Measurements from ENCODE around the gene RGS10. TPM values are rescaled to one million over a fixed set of nuclear protein-coding genes. Genes with fewer than 3 reads are reported as not detected.

Gene RGS10
- total RNA-seq, 3 donors from 2014 or later, result 34.0 to 39.2 (median 36.4) TPM

DNA sequence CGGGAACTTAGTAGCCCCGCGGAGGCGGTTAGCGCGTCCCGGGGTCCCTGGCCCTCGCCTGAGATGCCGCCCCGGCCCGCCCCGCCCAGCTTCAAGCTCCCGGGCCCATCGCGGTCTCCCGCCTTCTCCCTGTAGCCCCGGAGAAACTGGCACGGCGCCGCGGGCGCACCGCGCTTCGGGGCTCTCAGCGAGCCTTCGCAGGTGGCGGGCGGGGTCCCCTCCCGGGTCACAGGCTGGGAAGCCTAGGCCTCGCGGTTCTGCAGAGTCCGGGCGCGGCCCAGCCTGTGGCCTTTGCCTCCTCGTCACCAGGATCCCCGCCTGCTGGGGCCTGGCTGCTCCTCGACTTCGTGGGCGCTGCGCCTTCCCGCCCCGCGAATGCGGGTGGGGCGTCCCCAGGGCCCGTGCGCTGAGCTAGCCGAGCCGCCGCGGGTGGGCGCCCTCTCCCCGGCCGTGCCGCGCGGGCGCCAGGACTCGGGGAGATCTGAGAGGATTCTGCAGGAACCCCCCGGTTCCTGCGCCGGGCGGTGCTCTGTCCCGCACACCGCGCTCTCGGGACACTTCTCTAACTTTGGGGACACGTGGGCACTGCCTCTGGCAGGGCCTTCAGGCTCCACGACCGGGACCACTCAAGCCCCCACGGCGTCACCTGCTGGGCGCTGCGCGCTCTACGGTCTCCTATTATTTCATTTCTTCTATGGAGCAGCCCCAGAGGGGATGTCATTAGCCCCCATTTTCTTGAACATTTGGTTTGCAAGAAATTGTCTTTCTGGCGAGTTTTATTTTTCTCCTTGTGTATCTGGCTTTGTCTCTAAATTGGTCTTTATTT, 682 bp upstream of the RGS10 start:
- TF ChIP-seq POLR2AphosphoS5 (IDR thresholded peaks at IDR 0.05) (no peak), POLR2A (IDR thresholded peaks at IDR 0.05) (no peak)
- TF ChIP-seq, protein P1, sequence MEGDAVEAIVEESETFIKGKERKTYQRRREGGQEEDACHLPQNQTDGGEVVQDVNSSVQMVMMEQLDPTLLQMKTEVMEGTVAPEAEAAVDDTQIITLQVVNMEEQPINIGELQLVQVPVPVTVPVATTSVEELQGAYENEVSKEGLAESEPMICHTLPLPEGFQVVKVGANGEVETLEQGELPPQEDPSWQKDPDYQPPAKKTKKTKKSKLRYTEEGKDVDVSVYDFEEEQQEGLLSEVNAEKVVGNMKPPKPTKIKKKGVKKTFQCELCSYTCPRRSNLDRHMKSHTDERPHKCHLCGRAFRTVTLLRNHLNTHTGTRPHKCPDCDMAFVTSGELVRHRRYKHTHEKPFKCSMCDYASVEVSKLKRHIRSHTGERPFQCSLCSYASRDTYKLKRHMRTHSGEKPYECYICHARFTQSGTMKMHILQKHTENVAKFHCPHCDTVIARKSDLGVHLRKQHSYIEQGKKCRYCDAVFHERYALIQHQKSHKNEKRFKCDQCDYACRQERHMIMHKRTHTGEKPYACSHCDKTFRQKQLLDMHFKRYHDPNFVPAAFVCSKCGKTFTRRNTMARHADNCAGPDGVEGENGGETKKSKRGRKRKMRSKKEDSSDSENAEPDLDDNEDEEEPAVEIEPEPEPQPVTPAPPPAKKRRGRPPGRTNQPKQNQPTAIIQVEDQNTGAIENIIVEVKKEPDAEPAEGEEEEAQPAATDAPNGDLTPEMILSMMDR (IDR thresholded peaks at IDR 0.05), result no peak
- Histone ChIP-seq H3K27ac (peak overlapping the region; percentile 50 to 75), H3K36me3 (no peaks in the 10 kb centered on the region), H3K9me3 (no peaks in the 10 kb centered on the region), H3K27me3 (no peaks in the 10 kb centered on the region), H3K4me3 (peak overlapping the region; percentile 75 to 93 (median 76)), H3K4me1 (no peaks in the 10 kb centered on the region)
- intact Hi-C loops (cut with DNase I; ENCODE audit: low total_unique reads), result no loop called here
- DNase-seq (ENCODE audit: low spot score in 2 of 2), result no peak

DNA sequence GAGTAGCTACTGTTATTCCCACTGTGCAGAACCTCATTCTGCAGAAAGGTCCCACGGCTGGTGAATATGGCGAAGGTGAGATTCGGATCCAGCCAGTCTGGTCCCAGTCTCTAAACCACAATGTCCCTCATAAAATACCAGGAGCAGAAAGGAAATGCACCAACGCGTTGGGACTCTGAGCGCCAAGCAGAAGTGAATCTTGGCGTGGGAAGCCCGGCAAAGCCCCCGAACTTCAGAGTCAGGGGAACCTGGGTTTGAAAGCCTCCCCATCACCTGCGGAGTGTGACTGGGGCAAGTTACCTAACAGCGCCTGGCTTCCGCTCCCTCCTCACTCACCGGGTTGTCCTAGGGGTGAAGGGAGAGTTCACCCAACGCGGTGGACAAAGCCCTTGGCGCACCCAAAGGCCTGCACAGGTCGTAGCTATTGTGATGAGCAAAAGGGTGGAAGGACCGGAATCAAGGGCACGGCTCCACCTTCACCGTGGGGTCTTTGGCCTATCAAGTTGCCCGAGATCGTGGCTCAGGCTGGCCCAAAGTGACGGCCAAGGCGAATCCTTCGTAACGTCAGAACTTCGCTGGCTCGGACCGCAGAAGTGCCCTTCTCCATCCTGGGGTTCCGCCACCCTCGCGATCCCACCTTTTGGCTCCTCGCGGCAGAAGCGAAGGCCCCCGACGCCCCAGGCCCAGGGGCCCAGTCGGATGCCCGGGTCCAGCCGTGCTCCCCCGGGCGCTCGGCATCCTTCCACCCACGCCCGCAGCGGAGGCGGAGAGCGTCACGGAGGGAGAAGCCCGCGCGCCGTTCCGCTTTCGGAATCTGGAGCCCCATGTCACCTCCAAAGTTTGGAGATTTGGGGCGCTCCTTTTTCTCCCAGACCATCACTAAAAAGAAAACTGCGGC, 811 bp downstream of the RGS10 start:
- Histone ChIP-seq H3K36me3 (no peaks in the 10 kb centered on the region), H3K9me3 (no peaks in the 10 kb centered on the region), H3K27me3 (no peaks in the 10 kb centered on the region), H3K4me3 (peak overlapping the region; percentile 75 to 93 (median 76)), H3K4me1 (no peaks in the 10 kb centered on the region), H3K27ac (peak overlapping the region; percentile 50 to 75)
- TF ChIP-seq, protein P1 (IDR thresholded peaks at IDR 0.05), result no peak
- TF ChIP-seq POLR2A (IDR thresholded peaks at IDR 0.05), result no peak
- TF ChIP-seq POLR2AphosphoS5 (IDR thresholded peaks at IDR 0.05), result no peak
- no peak for DNase-seq (ENCODE audit: low spot score in 2 of 2)
- intact Hi-C loops (cut with DNase I; ENCODE audit: low total_unique reads), result no loop called here

DNA sequence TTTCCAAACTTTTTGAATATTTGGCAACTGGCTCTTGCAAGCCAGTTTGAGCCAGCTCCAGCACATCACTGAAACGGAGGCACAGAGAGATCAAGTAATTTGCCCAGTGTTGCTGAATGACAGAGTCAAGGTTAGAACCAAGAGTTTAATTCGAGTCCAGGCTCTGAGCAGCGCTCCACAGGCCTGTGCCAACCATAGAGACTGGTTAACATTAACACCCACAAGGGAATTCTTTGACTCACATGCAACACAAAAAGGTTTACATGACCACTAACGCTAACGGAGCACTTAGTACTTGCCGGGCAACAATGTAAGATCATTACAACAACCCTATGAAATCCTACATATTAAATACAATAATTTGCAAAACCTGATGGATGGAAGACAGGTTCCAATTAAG, 1.5 kb downstream of the RGS10 start:
- TF ChIP-seq POLR2A (IDR thresholded peaks at IDR 0.05), result no peak
- TF ChIP-seq, protein P1 (IDR thresholded peaks at IDR 0.05), result no peak
- TF ChIP-seq POLR2AphosphoS5 (IDR thresholded peaks at IDR 0.05), result no peak
- Histone ChIP-seq H3K4me3 (peak overlapping the region in 2 of 3 donors; percentile 76 to 93), H3K4me1 (no peaks in the 10 kb centered on the region), H3K9me3 (no peaks in the 10 kb centered on the region), H3K27me3 (no peaks in the 10 kb centered on the region), H3K36me3 (no peaks in the 10 kb centered on the region), H3K27ac (no peak overlapping the region)
- intact Hi-C loops (cut with DNase I; ENCODE audit: low total_unique reads), result no loop called here
- DNase-seq (ENCODE audit: low spot score in 2 of 2), result no peak

DNA sequence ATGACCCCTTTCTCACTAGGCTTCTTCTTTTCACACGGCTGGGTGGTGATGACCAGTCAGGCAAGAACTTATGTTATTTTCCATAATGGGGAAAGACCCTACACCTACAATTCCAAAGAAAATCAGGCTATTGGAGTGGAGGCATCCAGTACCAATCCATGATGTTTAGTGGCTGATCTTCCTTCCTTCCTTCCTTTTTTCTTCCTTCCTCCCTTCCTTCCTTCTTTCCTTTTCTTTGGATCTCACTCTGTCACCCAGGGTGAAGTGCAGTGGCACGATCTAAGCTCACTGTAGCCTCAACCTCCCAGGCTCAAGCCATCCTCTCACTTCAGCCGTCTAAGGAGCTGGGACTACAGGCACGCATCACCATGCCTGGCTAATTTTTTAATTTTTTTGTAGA, 2.5 kb downstream of the RGS10 start:
- H3K9me3 ChIP-seq, result no peaks in the 10 kb centered on the region
- H3K27ac ChIP-seq, result no peak overlapping the region
- no peaks in the 10 kb centered on the region for H3K36me3 ChIP-seq
- no peak for DNase-seq (ENCODE audit: low spot score in 2 of 2)
- no peaks in the 10 kb centered on the region for H3K4me1 ChIP-seq
- TF ChIP-seq POLR2AphosphoS5 (IDR thresholded peaks at IDR 0.05) (no peak), POLR2A (IDR thresholded peaks at IDR 0.05) (no peak)
- TF ChIP-seq, protein P1 (IDR thresholded peaks at IDR 0.05), result no peak
- H3K27me3 ChIP-seq, result no peaks in the 10 kb centered on the region
- intact Hi-C loops (cut with DNase I; ENCODE audit: low total_unique reads), result no loop called here
- no peak overlapping the region for H3K4me3 ChIP-seq

Measured in breast epithelium (tissue), 4 donors.